Central memory CD4-positive, alpha-beta T cell (primary cell): Measurements from ENCODE around the gene MTG2.

Experiments
- DNase-seq: peaks from one replicate; pipeline ENCODE4 v3.0.0; 2022

MTG2 gene

GRCh38 chr20:62236766-62237513, 54.1 kb downstream of the MTG2 start:
- DNase-seq: no peak

- DNase-seq: no peak
Measured at GRCh38 chr20:62237514-62237800, 54.6 kb downstream of the MTG2 start.

GRCh38 chr20:62237801-62238568, 55.2 kb downstream of the MTG2 start, which contains the start of gene OSBPL2:
Gene OSBPL2, plus strand, starts transcription at chr20:62238521. Its CDS starts 17,664 bp downstream, at chr20:62256185.
- peak; percentile 100 for DNase-seq

DNA sequence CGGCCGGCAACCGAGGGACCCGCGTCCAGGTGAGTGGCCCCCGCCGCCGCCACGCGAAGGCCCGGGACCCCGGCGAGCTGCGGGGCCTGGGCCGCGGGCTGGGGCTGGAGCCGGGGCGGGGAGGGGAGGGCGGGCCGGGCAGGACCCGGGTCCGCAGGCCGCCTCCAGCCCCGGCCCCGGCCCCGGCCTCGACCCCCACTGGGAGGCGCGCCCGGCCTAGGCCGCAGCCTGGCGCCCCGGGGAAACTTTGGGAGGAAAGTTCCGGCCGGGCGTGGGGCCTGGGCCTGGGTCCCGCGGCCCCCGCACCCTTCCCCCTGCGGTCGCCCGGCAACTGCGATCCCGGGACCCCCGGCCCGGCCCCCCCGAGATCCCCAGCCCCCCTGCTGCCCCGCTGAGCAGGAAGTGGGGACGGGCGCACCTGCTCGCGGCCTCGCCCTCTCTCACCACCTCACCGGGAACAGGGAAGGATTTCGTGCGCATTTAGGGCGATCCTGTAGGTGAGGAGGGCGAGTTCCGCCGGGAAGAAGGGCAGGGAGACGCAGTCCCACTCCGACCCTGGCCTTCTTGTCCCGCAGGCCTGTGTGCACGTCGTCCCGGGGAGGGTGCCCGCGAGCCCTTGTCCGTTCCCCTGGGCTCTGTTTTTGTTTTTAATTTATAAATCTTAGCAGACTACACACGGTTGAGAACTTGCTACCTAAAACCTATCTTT, 55.9 kb downstream of the MTG2 start:
- peak; percentile 8 for DNase-seq

DNA sequence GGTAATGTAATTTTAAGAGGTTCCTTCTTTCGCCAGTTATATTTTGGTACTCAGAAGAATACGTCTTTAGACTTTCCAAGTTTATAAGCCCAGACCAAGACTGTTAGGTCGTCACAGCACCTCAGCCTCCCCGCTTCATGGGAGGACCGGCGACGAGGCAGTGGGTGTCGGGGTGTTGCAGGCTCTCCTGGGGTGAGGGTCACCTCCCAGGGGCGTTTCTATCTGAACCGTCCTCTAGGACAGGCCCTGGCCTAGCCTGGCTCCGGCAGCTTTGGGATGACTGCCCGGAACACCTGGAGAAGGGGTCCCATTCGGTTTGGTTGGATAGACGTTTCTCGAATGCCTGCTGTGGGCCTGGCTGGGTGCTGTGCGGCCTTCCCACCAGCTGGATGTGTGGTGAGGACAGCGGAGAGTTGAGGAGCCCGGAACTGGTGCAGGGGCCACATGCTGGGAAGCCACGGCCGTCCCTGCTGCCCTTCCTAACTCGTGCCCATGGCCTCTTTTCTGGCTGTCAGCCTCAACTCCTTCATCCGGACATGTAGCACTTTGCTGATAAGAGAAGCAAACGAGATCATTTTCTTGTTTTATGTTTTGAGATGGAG, 56.6 kb downstream of the MTG2 start:
- DNase-seq: no peak

- DNase-seq: no peak
Measured at GRCh38 chr20:62240020-62240685, 57.3 kb downstream of the MTG2 start.

DNA sequence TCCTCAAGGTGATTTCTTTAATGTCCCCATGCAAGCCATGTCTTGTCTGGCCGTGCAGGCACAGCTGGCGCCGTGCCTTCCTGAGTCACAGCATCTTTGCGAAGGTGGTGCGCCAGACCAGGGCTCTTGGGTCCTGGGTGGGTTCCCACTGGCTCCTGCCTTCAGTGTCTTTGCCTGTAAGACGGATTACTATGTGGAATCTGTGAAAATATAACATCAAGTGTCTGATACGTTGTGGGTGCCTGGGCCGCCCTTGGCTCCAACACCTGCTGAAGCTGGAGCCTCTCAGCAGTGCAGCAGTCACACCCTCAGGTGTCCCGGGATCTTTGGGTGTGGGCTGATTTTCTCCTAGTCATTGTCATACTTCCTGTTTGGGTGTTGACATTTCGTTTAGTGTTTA, 58.7 kb downstream of the MTG2 start:
- no peak for DNase-seq

DNA sequence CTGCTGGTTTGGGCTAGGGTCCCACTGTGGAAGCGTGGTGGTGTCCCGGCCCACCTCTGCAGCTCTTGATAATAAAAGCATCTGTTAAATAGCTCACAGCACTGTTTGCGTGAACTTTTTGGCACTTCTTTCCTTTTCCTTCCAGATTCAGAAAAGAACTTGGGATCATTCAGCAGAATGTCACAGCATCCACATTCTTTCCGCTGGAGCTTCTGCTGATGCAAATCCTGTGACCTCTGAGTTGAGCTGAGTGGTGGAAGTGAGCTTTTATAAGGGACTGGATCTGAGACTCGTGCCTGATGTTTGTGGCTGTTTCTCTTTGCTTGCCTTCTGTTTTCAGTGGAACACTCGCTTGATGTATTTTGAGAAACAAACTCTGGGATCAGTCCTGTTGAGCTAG, 59.3 kb downstream of the MTG2 start:
- no peak for DNase-seq

- no peak for DNase-seq
Measured at GRCh38 chr20:62243106-62243505, 60.3 kb downstream of the MTG2 start.

- no peak for DNase-seq
Measured at GRCh38 chr20:62243906-62244515, 61.2 kb downstream of the MTG2 start.

DNA sequence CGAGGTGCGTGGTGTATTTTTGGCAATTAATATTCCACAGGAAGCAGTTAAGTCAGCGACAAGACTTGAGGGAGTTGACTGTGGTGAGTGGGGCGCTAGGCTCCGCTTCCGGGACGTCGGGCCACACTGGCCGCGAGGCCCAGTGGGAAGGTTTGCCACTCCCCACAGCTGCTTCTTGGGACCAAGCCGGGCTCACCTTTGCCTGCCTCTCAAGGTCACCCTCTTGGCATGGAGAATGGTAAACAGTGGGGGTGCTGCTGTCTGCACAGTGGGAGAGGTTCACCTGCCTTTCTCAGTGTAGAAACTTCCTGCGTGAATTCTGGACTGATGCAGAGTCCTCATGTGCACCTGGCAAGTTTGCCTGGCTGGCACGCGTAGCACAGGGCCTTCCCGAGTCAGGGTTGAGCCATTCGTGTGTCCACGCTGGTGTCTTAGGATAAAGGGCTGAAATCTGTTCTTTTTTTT, 61.8 kb downstream of the MTG2 start:
- no peak for DNase-seq

DNA sequence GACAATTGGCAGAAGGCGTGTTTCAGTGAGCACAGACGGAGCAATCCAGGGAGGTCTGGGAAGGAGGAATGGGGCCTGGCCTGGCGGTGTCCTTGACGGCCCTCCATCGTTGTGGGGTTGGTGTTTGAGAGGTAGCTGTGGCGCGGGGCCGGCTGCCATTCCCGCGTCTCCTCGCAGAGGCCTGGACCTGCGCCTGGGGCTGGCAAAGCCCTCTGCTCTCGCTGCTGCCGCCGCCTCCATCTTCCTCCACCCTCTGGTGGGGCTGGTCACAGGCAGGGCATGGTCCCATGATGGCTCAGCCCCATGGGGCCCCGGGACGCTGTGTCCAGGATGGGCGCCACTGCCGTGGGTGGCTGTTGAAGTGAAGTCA, 63.1 kb downstream of the MTG2 start:
- no peak for DNase-seq

DNA sequence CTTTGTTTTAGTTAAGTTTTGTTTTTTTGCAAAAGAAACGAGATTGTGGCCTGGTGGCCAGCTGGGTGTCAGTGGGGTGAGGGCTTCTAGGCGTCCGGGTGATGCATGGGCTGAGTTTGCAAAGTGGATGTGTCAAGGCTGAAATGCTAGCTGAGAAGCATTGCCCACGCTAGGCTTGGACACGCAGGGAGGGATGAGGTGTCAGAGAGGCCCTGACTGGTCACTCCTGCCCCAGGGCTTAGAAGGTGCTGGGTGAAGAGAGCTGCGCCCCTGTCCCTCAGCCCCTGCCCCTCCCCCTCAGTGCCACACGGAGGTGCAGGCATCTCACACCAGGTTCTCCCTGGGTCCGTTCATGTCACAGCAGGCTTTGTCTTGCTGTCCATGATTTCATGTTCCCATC, 63.6 kb downstream of the MTG2 start:
- no peak for DNase-seq

DNA sequence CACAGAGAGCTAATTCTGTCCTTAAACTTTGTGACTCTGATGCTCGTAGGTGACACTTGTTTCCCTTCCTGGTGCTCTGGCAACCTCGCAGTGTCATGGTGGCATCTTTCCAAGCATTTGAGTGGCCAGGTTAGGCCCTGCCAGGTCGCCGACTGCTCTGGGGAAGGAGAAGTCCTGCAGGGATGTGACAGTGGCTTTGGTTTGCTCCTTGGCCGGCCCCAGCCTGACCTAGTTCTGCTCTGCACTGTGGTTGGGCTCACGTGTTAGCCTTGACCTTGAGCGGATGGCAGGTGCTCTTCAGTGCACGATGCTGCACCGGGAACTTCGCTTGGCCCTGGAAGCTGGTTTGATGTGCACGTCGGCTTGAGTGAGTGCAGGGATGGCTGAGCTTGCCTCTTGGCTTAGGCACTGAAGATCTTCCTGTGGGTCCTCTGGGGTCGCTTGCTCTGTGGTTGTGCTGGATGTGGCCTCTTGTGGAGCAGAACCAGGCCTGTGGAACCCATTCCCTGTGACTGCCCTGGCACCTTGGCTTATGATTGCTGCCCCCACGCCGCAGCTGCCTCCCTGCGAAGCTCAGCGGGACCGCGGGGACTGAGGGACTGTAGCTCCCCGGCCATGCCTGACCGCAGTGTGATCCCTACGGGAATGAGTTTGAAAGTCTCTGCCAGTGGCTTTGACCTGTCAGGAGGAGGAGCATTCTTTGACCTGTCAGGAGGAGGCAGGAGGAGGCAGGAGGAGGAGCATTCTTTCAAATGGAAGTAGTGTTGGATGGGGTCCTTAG, 64.2 kb downstream of the MTG2 start:
- DNase-seq: no peak

DNA sequence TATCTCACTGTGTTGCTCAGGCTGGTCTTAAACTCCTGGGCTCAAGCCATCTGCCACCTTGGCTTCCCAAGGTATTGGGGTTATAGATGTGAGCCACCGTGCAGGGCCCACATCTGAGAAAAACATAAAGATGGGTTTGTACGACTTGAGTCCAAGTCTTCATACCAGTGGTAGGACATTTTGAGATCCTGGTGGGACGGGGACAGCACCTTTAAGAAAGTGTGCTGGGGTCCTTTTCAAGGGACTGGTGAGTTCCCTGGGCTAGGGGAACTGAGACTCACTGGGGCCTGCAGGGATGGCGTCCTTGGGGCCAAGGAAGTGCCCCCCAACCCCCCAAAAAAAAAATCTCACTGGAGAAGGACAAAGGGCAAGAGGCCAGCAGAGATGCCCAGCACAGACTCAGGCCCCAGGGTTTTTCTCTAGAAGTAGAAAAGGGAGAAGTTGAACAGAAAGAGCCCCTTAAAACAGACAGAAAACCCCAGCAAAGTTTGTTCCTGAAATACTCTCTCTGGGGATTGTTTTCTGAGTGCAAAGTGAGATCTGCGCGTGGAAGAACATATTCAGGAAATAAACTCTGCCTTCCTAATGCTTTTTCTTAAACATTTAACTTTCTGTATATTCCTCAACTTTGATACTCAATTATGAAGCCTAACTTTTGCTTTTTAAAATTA, 66.2 kb downstream of the MTG2 start:
- no peak for DNase-seq

- no peak for DNase-seq
Measured at GRCh38 chr20:62252342-62252966, 69.6 kb downstream of the MTG2 start.
